CD14-positive monocyte (primary cell): ENCODE data around the gene PROZ. TPM values are rescaled to one million over a fixed set of nuclear protein-coding genes. Genes with fewer than 3 reads are reported as not detected.

Experiments used
- DNase-seq, 3 donors: peaks; one replicate each; pipeline ENCODE4 v3.0.0-alpha.2; 2011 to 2022
- H2AFZ ChIP-seq: 2 replicates; pipeline ENCODE4 v1.6.0; 2012; ENCODE audit warnings: mild to moderate bottlenecking, low read depth, low read length, inconsistent platforms; ENCODE audit not compliant: insufficient read depth, poor library complexity, severe bottlenecking
- H3K27ac ChIP-seq, 2 donors: 1 replicate in 1 of 2; 2 replicates in 1 of 2; pipeline ENCODE4 v1.5.1; 2012 to 2013; ENCODE audit warnings: low read length in 2 of 2, control low read depth in 1 of 2, inconsistent platforms in 1 of 2, low read depth in 1 of 2, mild to moderate bottlenecking in 1 of 2
- H3K27me3 ChIP-seq, 2 donors: one replicate each; pipeline versions ENCODE4 v1.6.0 to v1.6.1; 2011 to 2013; ENCODE audit warnings: low read length in 2 of 2; ENCODE audit not compliant: control insufficient read depth in 2 of 2, insufficient read depth in 2 of 2
- H3K36me3 ChIP-seq, 2 donors: replicated peaks in 1 of 2; 1 replicate in 1 of 2; 2 replicates in 1 of 2; pipeline versions ENCODE4 v1.5.1 to v1.6.1; 2012 to 2013; ENCODE audit warnings: low read length in 2 of 2, control low read depth in 1 of 2, inconsistent platforms in 1 of 2, mild to moderate bottlenecking in 1 of 2; ENCODE audit not compliant: insufficient read depth in 2 of 2, control insufficient read depth in 1 of 2
- H3K4me1 ChIP-seq, 2 donors: 1 replicate in 1 of 2; 2 replicates in 1 of 2; pipeline versions ENCODE4 v1.5.1 to v1.6.1; 2012 to 2013; ENCODE audit warnings: low read length in 2 of 2, control low read depth in 1 of 2, inconsistent platforms in 1 of 2, mild to moderate bottlenecking in 1 of 2, moderate library complexity in 1 of 2; ENCODE audit not compliant: insufficient read depth in 2 of 2, control insufficient read depth in 1 of 2
- H3K4me2 ChIP-seq: replicated peaks from 2 replicates; pipeline ENCODE3; 2012; ENCODE audit warnings: low read length, moderate library complexity, mild to moderate bottlenecking; ENCODE audit not compliant: poor library complexity, severe bottlenecking; ENCODE audit errors: extremely low read depth
- H3K4me3 ChIP-seq, 3 experiments: fragments of 200-600 bp in 1 of 3; sonication (generic) in 1 of 3; replicated peaks in 1 of 3; 1 replicate in 2 of 3; 2 replicates in 1 of 3; pipeline ENCODE4 v1.5.1; 2011 to 2013; ENCODE audit warnings: low read length in 3 of 3, mild to moderate bottlenecking in 3 of 3, control low read depth in 2 of 3, low read depth in 2 of 3, inconsistent platforms in 1 of 3, moderate library complexity in 1 of 3
- H3K79me2 ChIP-seq: 2 replicates; pipeline ENCODE4 v1.6.0; 2012; ENCODE audit warnings: mild to moderate bottlenecking, control low read depth, inconsistent platforms, low read length, moderate library complexity; ENCODE audit not compliant: insufficient read depth
- H3K9ac ChIP-seq: 2 replicates; pipeline ENCODE4 v1.6.0; 2017; ENCODE audit warnings: low read length, mild to moderate bottlenecking; ENCODE audit not compliant: insufficient read depth, poor library complexity, severe bottlenecking
- H3K9me3 ChIP-seq, 2 donors: replicated peaks in 1 of 2; 1 replicate in 1 of 2; 2 replicates in 1 of 2; pipeline versions ENCODE4 v1.5.1 to v1.6.1; 2012 to 2013; ENCODE audit warnings: low read length in 2 of 2, control low read depth in 1 of 2; ENCODE audit not compliant: control insufficient read depth in 1 of 2, insufficient read depth in 1 of 2
- H4K20me1 ChIP-seq: 2 replicates; pipeline ENCODE4 v1.6.0; 2012; ENCODE audit warnings: mild to moderate bottlenecking, low read length, control low read depth, moderate library complexity; ENCODE audit not compliant: insufficient read depth
- H3K27ac Mint-ChIP-seq, 7 donors: one replicate each; pipeline ENCODE4 v1.8.0; 2020; ENCODE audit warnings: mild to moderate bottlenecking in 7 of 7, mixed read lengths in 7 of 7, moderate library complexity in 6 of 7, inconsistent platforms in 2 of 7
- H3K27me3 Mint-ChIP-seq, 3 donors: one replicate each; pipeline ENCODE4 v1.8.0; 2021 to 2022; ENCODE audit warnings: low read depth in 3 of 3, mild to moderate bottlenecking in 3 of 3, mixed read lengths in 3 of 3, moderate library complexity in 3 of 3, inconsistent platforms in 1 of 3
- H3K36me3 Mint-ChIP-seq, 2 donors: one replicate each; pipeline ENCODE4 v1.8.0; 2020; ENCODE audit warnings: mixed read lengths in 2 of 2, inconsistent platforms in 1 of 2, mild to moderate bottlenecking in 1 of 2
- H3K4me1 Mint-ChIP-seq: one replicate; pipeline ENCODE4 v1.8.0; 2020; ENCODE audit warnings: mild to moderate bottlenecking, mixed read lengths
- H3K4me3 Mint-ChIP-seq, 2 donors: one replicate each; pipeline ENCODE4 v1.8.0; 2020; ENCODE audit warnings: mild to moderate bottlenecking in 2 of 2, mixed read lengths in 2 of 2, moderate library complexity in 1 of 2
- H3K9me3 Mint-ChIP-seq, 7 donors: one replicate each; pipeline ENCODE4 v1.8.0; 2020 to 2022; ENCODE audit warnings: mixed read lengths in 7 of 7, mild to moderate bottlenecking in 6 of 7, moderate library complexity in 6 of 7, inconsistent platforms in 2 of 7
- CTCF ChIP-seq: fragments of 200-600 bp; IDR thresholded peaks from one replicate; pipeline ENCODE4 v1.8.0; 2022; ENCODE audit warnings: antibody characterized with exemption, mild to moderate bottlenecking
- WGBS: methylation state at CpG from one replicate; pipeline ENCODE4 v1.1.5; 2013; ENCODE audit warnings: missing lambda C conversion rate; ENCODE audit not compliant: insufficient coverage; 5-methylcytosine and 5-hydroxymethylcytosine counted together
- intact Hi-C, 2 donors: fragments of 100-400 bp; cut with micrococcal nuclease; formaldehyde crosslinking; loops; one replicate each; pipeline versions ENCODE4 v1.15.0 to v1.15.1; 2023
- polyA plus RNA-seq, 3 donors: library from polyadenylated mRNA; depleted of rRNA in 1 of 3; unstranded in 2 of 3; stranded (reverse) in 1 of 3; fragments of 300-500 nt in 2 of 3; fragments of >200 nt in 1 of 3; fragmentation: Illumina TruSeq in 2 of 3; gene quantifications; 1 replicate in 2 of 3; 2 replicates in 1 of 3; pipeline ENCODE4 v1.2.3, GENCODE V29; 2012 to 2021

Gene PROZ
- polyA plus RNA-seq, 3 donors: not detected

- no peak for TF ChIP-seq CTCF
- H3K27me3 ChIP-seq: no peaks in the 10 kb centered on the region
- Mint-ChIP-seq H3K4me3 (peak overlapping the region in 1 of 2 donors; percentile 4), H3K27me3 (peaks cover 0 to 2% (median 2%) of the 10 kb centered on the region in 3 donors), H3K9me3 (no peaks in the 10 kb centered on the region), H3K36me3 (peaks cover 75 to 84% of the 10 kb centered on the region in 2 donors), H3K4me1 (peaks cover 11% of the 10 kb centered on the region), H3K27ac (peak overlapping the region in 2 of 7 donors; percentile 6 to 46)
- H3K9me3 ChIP-seq: no peaks in the 10 kb centered on the region
- no peak for DNase-seq
- H3K4me3 ChIP-seq: no peak overlapping the region
- H3K27ac ChIP-seq: no peak overlapping the region
- WGBS: 75% methylated on average over 19 of the region's 22 CpGs
- no peaks in the 10 kb centered on the region for H4K20me1 ChIP-seq
- H3K9ac ChIP-seq: no peak overlapping the region
- intact Hi-C loops: no loop called here
- H3K4me2 ChIP-seq: no peak overlapping the region
- H3K36me3 ChIP-seq: peaks cover 57 to 76% of the 10 kb centered on the region in 2 donors
- H2AFZ ChIP-seq: no peak overlapping the region
- no peaks in the 10 kb centered on the region for H3K79me2 ChIP-seq
- H3K4me1 ChIP-seq: peaks cover 0 to 10% of the 10 kb centered on the region in 2 donors
Measured at GRCh38 chr13:113184568-113185440, 26.4 kb downstream of the PROZ start.

DNA sequence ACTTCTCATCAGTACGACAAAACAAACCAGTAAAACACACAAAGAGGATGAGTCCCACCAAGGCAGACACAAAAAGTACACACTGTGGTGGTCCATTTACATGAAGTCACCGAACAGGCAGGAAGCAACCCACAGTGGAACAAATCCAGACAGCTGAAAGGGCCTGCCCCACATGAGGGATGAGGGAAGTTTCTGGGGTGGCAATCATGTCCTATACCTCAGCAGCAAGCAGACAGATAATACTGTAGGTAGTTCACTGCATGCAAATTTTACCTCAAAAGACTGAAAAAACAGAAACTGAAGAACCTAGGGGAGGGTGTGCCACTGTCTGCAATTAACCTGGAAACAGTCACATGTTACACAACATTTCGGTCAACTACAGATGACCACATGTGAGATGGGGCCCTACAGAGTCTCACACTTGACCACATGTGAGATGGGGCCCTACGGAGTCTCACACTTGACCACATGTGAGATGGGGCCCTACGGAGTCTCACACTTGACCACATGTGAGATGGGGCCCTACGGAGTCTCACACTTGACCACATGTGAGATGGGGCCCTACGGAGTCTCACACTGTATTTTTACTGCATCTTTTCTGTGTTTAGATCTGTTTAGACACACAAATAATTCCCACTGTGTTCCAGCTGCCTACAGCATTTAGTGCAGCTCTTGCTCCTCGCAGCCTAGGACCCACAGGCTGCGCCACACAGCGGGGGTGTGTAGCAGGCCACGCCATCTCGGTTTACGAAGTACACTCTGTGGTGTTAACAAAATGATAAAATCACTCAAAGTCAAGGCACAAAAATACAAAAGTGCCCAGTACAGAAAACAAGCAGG lies 27.8 kb downstream of the PROZ start:
- no peaks in the 10 kb centered on the region for H3K9me3 ChIP-seq
- H3K4me3 ChIP-seq: no peak overlapping the region
- H3K4me1 ChIP-seq: peaks cover 0 to 10% of the 10 kb centered on the region in 2 donors
- peaks cover 11% of the 10 kb centered on the region for H3K4me1 Mint-ChIP-seq
- H3K27ac Mint-ChIP-seq: peak overlapping the region in 6 of 7 donors; percentile 17 to 83 (median 81)
- no peaks in the 10 kb centered on the region for H3K79me2 ChIP-seq
- DNase-seq: no peak
- no peak for TF ChIP-seq CTCF
- H3K4me2 ChIP-seq: no peak overlapping the region
- H3K9ac ChIP-seq: no peak overlapping the region
- H3K4me3 Mint-ChIP-seq: no peak overlapping the region
- H3K9me3 Mint-ChIP-seq: no peaks in the 10 kb centered on the region
- no peaks in the 10 kb centered on the region for H3K27me3 ChIP-seq
- H3K36me3 Mint-ChIP-seq: peaks cover 73 to 82% of the 10 kb centered on the region in 2 donors
- peaks cover 0 to 2% (median 2%) of the 10 kb centered on the region in 3 donors for H3K27me3 Mint-ChIP-seq
- H3K36me3 ChIP-seq: peaks cover 52 to 72% of the 10 kb centered on the region in 2 donors
- H2AFZ ChIP-seq: no peak overlapping the region
- WGBS: 96% methylated on average over 8 of the region's 13 CpGs
- intact Hi-C loops: no loop called here
- H3K27ac ChIP-seq: peak overlapping the region in 1 of 2 donors; percentile 83
- H4K20me1 ChIP-seq: no peaks in the 10 kb centered on the region
